ENCODE measurements around the gene UGT1A7. TPM values are rescaled to one million over a fixed set of nuclear protein-coding genes. Genes with fewer than 3 reads are reported as not detected.
"Not testable (repeated sequence)": the region's sequence is repeated elsewhere in the genome, so short reads cannot be mapped to it uniquely, and the experiment has no call there.

Gene UGT1A7
- total RNA-seq, 1 donor from 2014 or later = 0.30 TPM

DNA sequence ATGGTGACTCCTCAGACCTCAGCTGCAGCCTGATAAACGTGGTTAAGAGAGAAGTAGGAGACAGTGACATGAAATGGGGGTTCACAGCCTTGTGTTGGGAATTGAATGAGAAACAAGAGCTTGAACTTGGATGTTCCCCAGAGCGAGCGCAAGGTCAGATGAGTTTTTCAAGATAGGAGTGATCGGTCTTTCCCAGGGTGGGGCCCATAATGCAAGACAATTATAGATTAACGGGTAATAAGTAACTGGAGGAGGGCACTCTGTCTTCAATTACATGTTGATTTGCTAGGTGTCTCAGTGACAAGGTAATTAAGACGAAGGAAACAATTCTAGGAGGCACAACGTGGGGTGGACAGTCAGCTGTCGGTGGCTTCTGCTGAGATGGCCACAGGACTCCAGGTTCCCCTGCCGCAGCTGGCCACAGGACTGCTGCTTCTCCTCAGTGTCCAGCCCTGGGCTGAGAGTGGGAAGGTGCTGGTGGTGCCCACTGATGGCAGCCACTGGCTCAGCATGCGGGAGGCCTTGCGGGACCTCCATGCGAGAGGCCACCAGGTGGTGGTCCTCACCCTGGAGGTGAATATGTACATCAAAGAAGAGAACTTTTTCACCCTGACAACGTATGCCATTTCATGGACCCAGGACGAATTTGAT, 31.0 kb downstream of the UGT1A7 start, which contains the start of gene UGT1A5:
UGT1A5 (plus strand) TSS at position 297 of the 651 bp plus-strand sequence; CDS start at position 382, 85 bp downstream.
- no peak for DNase-seq

DNA sequence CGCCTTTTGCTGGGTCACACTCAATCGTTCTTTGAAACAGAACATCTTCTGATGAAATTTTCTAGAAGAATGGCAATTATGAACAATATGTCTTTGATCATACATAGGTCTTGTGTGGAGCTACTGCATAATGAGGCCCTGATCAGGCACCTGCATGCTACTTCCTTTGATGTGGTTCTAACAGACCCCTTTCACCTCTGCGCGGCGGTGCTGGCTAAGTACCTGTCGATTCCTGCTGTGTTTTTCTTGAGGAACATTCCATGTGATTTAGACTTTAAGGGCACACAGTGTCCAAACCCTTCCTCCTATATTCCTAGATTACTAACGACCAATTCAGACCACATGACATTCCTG, 31.5 kb downstream of the UGT1A7 start:
- DNase-seq = no peak

DNA sequence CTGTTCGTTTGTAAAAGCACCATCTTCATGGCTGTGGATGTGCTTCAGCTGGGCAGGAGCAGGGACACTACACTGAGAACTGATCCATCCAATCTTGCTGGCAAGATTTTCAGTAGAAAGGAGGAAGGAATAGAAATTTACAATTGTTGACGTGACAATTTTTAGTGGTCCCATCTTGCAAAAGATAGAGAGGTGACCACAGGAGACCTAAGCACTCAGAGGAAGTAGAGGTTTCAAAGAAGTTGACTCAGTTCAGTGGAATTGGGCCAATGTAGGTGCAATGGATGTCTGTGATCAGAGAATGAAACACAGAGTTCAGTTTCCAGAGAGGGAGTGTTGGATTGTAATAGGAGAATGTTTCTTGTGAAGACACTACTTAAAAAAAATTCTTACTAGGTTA, 32.4 kb downstream of the UGT1A7 start:
- DNase-seq = no peak

DNA sequence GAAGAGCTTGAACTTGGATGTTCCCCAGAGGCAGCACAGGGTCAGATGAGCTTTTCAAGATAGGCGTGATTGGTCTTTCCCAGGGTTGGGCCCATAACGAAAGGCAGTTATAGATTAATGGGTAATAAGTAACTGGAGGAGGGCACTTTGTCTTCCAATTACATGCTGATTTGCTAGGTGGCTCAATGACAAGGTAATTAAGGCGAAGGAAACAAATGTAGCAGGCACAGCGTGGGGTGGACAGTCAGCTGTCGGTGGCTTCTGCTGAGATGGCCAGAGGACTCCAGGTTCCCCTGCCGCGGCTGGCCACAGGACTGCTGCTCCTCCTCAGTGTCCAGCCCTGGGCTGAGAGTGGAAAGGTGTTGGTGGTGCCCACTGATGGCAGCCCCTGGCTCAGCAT, 36.9 kb downstream of the UGT1A7 start, which contains the start of gene UGT1A4:
UGT1A4 (plus strand) TSS at position 185 of the 400 bp plus-strand sequence; CDS start at position 270, 85 bp downstream.
- DNase-seq = no peak

DNA sequence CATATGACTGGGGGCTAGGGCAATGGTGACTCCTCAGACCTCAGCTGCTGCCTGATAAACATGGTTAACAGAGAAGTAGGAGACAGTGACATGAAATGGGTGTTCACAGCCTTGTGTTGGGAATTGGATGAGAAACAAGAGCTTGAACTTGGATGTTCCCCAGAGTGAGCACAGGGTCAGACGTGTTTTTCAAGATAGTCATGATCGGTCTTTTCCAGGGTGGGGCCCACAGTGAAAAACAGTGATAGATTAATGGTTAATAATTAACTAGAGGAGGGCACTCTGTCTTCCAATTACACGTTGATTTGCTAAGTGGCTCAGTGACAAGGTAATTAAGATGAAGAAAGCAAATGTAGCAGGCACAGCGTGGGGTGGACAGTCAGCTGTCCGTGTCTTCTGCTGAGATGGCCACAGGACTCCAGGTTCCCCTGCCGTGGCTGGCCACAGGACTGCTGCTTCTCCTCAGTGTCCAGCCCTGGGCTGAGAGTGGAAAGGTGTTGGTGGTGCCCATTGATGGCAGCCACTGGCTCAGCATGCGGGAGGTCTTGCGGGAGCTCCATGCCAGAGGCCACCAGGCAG, 47.1 kb downstream of the UGT1A7 start, which contains the start of gene UGT1A3:
UGT1A3 (plus strand) TSS at position 320 of the 579 bp plus-strand sequence; CDS start at position 405, 85 bp downstream.
- no peak for DNase-seq

DNA sequence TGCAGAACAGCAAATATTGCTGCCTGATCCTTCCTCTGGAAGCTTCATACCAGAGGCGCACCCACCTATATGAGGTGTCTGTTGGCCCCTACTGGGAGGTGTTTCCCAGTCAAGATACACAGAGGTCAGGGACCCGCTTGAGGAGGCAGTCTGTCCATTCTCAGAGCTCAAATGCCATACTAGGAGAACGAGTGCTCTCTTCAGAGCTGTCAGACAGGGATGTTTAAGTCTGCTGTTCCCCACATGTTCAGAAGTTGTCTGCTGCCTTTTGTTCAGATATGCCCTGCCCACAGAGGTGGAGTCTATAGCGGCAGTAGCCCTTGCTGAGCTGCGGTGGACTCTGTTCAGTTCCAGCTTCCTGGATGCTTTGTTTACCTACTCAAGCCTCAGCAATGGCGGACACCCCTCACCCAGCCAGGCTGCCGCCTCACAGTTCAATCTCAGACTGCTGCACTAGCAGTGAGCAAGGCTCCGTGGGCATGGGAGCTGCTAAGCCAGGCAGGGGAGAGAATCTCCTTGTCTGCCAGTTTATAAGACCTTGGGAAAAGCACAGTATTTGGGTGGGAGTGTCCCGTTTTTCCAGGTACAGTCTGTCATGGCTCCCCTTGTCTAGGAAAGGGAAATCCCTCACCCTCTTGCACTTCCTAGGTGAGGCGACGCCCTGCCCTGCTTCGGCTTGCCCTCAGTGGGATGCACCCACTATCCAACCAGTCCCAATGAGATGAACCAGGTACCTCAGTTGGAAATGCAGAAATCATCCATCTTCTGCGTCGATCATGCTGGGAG, 55.4 kb downstream of the UGT1A7 start:
- not testable (repeated sequence) for DNase-seq

DNA sequence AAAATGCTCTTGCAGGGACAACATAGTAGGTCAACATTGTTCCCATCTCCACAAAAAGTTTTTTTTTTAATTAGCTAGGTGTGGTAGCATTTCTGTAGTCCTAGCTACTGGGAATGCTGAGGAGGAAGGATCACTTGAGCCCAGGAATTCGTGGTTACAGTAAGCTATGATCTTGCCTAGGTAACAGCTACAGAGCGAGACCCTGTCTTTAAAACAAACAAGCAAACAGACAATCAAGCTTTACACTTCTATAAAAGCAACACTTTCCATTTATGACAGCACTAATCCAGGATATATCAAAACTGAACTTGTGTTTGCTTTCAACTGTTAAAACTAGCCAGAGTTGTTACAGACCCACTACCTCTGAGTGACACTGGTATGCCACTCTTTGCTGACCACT, 59.2 kb downstream of the UGT1A7 start:
- DNase-seq = no peak

DNA sequence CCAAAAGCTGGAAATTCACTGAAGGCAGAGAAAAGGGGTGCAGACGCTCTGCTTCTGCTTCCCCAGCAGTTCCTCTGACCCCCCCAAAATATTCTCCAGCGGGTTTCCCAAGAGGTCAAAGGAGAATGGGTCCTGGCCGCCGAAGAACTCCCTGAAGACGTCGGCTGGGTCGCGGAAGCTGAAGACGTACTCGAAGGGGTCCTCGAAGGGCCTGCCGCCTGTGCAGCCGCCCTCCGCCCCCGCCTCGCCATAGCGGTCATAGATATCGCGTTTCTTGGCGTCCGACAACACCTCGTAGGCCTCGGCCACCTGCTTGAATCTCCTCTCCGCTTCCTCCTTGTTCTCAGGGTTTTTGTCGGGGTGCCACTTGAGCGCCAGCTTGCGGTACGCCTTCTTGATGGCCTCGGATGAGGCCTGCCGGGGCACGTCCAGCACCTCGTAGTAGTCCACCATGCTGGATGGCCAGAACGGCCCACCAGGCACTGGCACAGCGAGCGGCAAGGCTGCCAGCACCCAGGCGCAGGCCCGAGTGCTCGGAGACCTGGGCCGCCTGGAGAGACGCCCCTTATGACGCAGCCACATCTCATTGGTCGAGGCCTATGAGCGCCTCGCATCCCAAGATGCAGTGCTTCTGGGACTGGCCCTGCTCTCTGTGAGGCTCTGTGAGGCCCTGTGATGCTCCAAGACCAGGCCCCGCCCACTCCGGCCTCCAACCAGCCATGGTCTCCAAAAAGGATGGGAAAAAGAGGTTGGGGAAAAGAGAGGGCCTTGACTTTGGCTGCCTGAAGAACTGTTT, 62.0 kb downstream of the UGT1A7 start:
- no peak for DNase-seq

DNA sequence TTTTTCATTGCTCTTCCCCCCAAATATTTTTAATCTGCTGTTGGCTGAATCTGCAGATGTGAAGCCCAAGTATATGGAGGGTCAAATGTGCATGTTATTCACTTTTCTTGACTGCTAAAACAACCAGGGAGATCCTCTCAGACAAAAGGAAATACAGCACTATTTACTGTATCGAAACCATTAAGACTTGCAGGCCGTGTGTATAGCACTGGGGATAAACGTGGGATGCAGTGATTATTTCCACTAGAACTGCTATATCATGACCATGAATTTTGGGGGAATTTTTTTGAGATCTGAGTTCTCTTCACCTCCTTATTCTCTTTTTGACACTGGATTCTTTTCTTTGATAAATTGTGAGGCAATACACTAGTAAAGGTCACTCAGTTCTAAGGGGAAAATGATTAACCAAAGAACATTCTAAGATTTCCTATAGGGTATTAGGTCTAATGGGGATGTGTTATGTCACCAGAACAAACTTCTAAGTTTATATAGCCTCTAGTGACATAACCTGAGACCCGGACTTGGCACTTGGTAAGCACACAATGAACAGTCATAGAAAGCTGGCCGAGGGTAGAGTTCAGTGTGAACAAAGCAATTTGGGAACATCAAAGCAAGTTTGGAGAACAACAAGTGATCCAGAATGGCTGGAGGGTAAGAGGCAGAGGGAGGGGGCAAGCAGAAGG, 63.5 kb downstream of the UGT1A7 start:
- no peak for DNase-seq

DNA sequence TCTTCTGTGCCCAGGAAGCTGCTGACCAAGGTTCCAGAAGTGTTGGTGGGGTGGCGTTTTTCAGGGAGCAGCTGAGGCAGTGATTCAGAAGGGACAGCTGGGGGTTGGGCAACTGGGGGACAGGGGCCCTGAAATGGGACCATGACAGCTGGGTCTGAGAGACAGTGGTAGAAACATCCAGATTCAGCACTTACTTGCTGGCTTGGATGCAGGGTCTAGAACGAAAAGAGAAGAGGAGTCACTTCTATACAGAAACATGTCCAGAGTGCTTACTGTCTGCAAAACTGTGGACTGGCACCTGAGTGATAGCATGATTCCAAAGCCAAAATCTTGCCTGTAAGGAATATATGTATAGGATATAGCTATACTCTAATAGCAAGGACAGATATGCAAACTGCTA, 64.1 kb downstream of the UGT1A7 start:
- DNase-seq = not testable (repeated sequence)

DNA sequence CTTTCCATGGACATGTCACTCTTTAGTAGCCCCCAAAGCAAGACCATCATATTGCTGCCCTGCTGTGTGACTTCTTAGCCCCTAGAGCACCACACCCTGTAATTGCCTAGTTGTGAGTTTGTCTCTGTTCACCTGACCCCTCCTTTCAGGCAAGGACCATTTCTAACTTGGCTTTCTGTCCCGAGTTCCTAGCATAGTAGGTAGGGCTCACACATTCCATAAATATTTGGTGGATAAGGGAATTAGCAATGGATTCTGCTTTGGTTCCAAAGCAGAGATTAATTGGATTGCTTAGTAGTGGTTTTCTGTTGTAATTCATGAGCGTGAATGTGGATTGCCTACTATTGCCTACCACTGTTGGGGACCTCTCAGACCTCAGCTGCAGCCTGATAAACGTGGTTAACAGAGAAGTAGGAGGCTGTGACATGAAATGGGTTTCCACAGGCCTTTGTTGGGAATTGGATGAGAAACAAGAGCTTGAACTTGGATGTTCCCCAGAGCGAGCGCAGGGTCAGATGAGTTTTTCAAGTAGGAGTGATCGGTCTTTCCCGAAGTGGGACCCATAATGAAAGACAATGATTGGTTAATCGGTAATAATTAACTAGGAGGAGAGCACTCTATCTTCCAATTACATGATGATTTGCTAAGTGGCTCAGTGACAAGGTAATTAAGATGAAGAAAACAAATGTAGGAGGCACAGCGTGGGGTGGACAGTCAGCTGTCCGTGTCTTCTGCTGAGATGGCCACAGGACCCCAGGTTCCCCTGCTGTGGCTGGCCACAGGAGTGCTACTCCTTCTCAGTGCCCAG, 65.0 kb downstream of the UGT1A7 start:
- no peak for DNase-seq

DNA sequence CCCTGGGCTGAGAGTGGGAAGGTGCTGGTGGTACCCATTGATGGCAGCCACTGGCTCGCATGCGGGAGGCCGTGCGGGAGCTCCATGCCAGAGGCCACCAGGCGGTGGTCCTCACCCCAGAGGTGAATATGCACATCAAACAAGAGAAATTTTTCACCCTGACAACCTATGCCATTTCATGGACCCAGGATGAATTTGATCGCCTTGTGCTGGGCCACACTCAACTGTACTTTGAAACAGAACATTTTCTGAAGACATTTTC, 65.5 kb downstream of the UGT1A7 start:
- DNase-seq = no peak

DNA sequence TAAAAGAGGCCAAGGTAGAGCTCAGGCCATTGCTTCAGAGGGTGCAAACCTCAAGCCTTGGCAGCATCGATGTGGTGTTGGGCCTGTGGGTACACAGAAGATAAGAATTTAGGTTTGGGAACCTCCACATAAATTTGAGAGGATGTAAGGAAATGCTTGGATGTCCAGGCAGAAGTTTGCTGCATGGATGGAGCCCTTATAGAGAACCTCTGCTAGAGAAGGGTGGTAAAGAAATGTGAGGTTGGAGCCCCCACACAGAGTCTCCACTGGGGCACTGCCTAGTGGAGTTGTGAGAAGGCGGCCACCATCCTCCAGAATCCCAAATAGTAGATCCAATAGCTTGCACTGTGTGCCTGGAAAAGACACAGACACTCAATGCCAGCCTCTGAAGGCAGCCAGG, 69.0 kb downstream of the UGT1A7 start:
- DNase-seq = not testable (repeated sequence)

DNA sequence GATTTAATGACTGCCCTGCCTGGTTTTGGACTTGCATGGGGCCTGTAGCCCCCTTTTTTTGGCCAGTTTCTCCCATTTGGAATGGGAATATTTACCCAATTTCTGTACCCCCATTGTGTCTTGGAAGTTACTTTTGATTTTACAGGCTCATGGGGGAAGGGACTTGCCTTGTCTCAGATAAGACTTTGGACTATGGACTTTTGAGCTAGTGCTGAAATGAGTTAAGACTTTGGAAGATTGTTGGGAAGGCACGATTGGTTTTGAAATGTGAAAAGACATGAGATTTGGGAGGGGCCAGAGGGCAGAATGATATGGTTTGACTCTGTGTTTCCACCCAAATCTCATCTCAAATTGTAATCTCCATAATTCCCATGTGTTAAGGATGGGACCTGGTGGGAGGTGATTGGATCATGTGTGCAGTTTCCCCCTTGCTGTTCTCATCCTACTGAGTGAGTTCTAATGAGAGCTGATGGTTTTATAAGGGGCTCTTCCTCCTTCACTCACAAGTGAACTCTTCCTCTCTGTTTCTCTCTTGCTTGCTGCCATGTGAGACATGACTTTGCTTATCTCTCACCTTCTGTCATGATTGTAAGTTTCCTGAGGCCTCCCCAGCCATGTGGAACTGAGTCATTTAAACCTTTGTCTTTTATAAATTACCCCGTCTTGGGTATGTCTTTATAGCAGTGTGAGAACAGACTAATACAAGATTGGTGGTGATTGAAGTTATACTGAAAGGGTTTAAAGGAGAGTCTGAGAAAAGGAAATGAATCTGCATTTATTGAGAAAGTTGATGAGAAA, 69.7 kb downstream of the UGT1A7 start:
- DNase-seq = not testable (repeated sequence)

DNA sequence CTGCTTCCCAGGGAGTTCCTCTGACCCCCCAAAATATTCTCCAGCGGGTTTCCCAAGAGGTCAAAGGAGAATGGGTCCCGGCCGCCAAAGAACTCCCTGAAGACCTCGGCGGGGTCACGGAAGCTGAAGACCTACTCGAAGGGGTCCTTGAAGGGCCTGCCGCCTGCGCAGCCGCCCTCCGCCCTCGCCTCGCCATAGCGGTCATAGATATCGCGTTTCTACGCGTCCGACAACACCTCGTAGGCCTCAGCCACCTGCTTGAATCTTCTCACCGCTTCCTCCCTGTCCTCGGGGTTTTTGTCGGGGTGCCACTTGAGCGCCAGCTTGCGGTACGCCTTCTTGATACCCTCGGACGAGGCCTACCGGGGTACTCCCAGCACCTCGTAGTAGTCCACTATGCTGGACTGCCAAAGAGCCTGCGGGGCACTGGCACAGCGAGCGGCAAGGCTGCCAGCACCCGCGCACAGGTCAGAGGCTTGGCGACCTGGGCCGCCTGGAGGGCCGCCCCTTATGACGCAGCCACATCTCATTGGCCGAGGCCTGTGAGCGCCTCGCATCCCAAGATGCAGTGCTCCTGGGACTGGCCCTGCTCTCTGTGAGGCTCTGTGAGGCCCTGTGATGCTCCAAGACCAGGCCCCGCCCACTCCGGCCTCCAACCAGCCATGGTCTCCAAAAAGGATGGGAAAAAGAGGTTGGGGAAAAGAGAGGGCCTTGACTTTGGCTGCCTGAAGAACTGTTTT, 73.3 kb downstream of the UGT1A7 start:
- DNase-seq = no peak

DNA sequence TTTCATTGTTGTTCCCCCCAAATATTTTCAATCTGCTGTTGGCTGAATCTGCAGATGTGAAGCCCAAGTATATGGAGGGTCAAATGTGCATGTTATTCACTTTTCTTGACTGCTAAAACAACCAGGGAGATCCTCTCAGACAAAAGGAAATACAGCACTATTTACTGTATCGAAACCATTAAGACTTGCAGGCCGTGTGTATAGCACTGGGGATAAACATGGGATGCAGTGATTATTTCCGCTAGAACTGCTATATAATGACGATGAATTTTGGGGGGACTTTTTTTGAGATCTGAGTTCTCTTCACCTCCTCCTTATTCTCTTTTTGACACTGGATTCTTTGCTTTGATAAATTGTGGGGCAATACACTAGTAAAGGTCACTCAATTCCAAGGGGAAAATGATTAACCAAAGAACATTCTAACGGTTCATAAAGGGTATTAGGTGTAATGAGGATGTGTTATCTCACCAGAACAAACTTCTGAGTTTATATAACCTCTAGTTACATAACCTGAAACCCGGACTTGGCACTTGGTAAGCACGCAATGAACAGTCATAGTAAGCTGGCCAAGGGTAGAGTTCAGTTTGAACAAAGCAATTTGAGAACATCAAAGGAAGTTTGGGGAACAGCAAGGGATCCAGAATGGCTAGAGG, 74.9 kb downstream of the UGT1A7 start:
- DNase-seq = no peak

DNA sequence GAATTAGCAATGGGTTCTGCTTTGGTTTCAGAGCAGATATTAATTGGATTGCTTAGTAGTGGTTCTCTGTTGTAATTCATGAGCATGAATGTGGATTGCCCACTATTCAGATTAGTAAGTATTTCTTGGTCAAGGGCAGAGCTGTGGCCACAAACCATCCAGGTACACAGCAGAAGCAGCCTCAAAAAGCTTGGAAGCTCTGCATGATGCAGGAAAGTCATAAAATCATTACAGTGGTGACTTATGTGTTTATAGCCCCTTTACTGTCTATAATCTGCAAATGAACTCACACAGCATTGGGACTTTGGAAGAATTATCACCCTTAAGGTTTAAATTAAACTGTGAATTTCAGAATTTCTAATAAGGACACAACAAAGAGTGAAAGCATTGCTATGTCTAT, 76.4 kb downstream of the UGT1A7 start:
- DNase-seq = no peak

DNA sequence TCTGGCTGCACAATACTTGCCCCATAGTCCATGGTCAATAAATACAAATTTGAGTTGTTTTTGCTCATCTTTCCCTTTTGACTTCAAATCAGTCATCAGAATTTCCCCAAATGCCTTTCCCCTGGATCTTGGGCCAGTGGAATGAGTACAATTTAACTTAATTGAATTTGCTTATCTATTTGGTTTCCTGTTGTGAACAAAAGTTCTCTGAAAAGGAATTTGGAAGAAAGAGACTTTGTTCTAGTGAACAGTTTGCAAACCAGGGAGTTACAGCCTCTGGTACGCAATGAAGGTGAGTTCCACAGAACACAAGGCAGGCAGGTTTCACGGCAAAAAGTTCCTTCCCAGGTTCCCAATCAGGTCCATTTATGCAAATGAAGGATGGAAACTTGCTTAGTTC, 77.1 kb downstream of the UGT1A7 start:
- DNase-seq = no peak

DNA sequence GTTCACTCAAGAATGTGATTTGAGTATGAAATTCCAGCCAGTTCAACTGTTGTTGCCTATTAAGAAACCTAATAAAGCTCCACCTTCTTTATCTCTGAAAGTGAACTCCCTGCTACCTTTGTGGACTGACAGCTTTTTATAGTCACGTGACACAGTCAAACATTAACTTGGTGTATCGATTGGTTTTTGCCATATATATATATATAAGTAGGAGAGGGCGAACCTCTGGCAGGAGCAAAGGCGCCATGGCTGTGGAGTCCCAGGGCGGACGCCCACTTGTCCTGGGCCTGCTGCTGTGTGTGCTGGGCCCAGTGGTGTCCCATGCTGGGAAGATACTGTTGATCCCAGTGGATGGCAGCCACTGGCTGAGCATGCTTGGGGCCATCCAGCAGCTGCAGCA, 78.3 kb downstream of the UGT1A7 start, which contains the start of gene UGT1A1:
UGT1A1 (plus strand) TSS at position 228 of the 400 bp plus-strand sequence; CDS start at position 246, 18 bp downstream.
- DNase-seq = no peak
